ENCODE data around the gene SLC39A2.

DNA sequence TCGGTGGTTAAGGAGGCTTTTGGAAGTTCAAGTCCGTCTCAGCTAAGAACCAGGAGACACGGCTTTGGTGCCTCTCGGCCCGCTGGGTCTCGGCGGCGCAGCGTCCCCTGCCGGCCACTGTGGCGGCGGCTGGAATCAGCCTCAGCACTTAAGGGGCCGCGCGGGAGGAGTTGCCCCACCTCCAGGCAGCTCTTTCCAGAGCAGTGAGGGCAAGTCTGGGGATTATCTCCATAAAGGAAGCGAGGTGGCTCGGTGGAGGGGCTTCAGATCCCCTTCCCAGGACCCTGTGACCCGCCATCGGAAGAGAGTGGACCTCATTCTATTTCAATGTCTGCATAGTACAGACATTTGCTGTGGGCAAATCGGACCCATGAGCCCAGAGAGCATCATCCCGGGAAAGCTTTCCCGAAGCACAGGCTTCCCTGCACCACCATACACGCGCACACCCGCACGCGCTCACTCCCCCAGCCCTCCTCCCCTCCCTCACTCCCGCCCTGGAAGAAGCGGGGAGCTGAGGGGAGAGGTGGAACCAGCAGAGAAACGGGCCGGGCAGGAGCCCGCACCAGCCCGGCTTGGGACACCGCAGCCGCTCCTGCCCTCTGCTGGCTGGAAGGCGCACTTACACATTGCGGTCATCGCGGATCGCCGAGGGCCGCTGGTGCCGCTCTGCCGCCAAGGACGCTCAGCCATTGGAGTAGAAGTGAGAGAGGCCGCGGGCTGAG, 27.9 kb upstream of the SLC39A2 start:
- TF ChIP-seq CTCF (IDR thresholded peaks at IDR 0.05) (peak; percentile 68 to 90 (median 76)), POLR2A (IDR thresholded peaks at IDR 0.05) (no peak)
